Urothelium cell line (cell line): Measurements from ENCODE around the gene TUBGCP6.

Source experiments
- DNase-seq: peaks from one replicate; pipeline ENCODE4 v3.0.0; 2011; ENCODE audit warnings: low spot score, mixed read lengths
- FAIRE-seq: peaks from 2 replicates; lab custom pipeline; 2011; peaks lifted over from hg19 to GRCh38; lab: Jason Lieb, UNC

The TUBGCP6 gene

GRCh38 chr22:50252082-50253045, 7.5 kb upstream of the TUBGCP6 start:
- DNase-seq (peak; percentile 66), FAIRE-seq (no peak)

GRCh38 chr22:50251477-50252081, 6.8 kb upstream of the TUBGCP6 start:
- FAIRE-seq (no peak), DNase-seq (no peak)

GRCh38 chr22:50250555-50251476, 6.0 kb upstream of the TUBGCP6 start, which contains the start of gene HDAC10:
Gene HDAC10, minus strand, starts transcription at chr22:50251265. Its CDS starts 233 bp downstream, at chr22:50251032.
- FAIRE-seq: peak; percentile 42

GRCh38 chr22:50250249-50250554, 5.4 kb upstream of the TUBGCP6 start:
- DNase-seq (no peak), FAIRE-seq (no peak)

More at GRCh38 chr22:50250555-50251476, 6.0 kb upstream of the TUBGCP6 start, which contains the start of gene HDAC10:
- DNase-seq: peak; percentile 73

GRCh38 chr22:50249341-50250248, 4.8 kb upstream of the TUBGCP6 start:
- FAIRE-seq (no peak), DNase-seq (no peak)

GRCh38 chr22:50248196-50249081, 3.6 kb upstream of the TUBGCP6 start:
- no peak for DNase-seq

GRCh38 chr22:50247748-50248147, 2.9 kb upstream of the TUBGCP6 start:
- DNase-seq (no peak), FAIRE-seq (peak; percentile 68)

More at GRCh38 chr22:50248196-50249081, 3.6 kb upstream of the TUBGCP6 start:
- no peak for FAIRE-seq

- DNase-seq (no peak), FAIRE-seq (peak; percentile 52)
Measured at GRCh38 chr22:50246242-50247175, 1.7 kb upstream of the TUBGCP6 start.

- no peak for FAIRE-seq
- no peak for DNase-seq
Measured at GRCh38 chr22:50245214-50246072, 620 bp upstream of the TUBGCP6 start.

GRCh38 chr22:50243685-50244419, 971 bp downstream of the TUBGCP6 start:
- DNase-seq: no peak
- FAIRE-seq: no peak

- peak; percentile 35 for FAIRE-seq
Measured at GRCh38 chr22:50242406-50242949, 2.3 kb downstream of the TUBGCP6 start.

GRCh38 chr22:50238755-50239154, 6.1 kb downstream of the TUBGCP6 start:
- FAIRE-seq (no peak), DNase-seq (no peak)

More at GRCh38 chr22:50242406-50242949, 2.3 kb downstream of the TUBGCP6 start:
- DNase-seq: no peak

GRCh38 chr22:50236731-50237409, 8.0 kb downstream of the TUBGCP6 start:
- FAIRE-seq: no peak

GRCh38 chr22:50233223-50233622, 11.6 kb downstream of the TUBGCP6 start:
- DNase-seq (no peak), FAIRE-seq (peak; percentile 72)

More at GRCh38 chr22:50236731-50237409, 8.0 kb downstream of the TUBGCP6 start:
- DNase-seq: no peak

GRCh38 chr22:50232481-50233151, 12.2 kb downstream of the TUBGCP6 start:
- FAIRE-seq: no peak
- no peak for DNase-seq
